Small intestine (tissue), 7 donors: ENCODE measurements around the gene EEF1A1. TPM values are rescaled to one million over a fixed set of nuclear protein-coding genes. Genes with fewer than 3 reads are reported as not detected.
A peak's percentile ranks its signal among the peaks of the same experiment; 100 is the strongest.
"Not testable (repeated sequence)": the region's sequence is repeated elsewhere in the genome, so short reads cannot be mapped to it uniquely, and the experiment has no call there.

Experiments used
- DNase-seq, 2 donors: peaks; one replicate each; pipeline versions ENCODE4 v3.0.0 to v3.0.0-alpha.2; 2013
- FAIRE-seq: peaks from 2 replicates; lab custom pipeline; 2012; peaks lifted over from hg19 to GRCh38; lab: Jason Lieb, UNC
- H3K27ac ChIP-seq, 3 donors: one replicate each; pipeline ENCODE4 v1.5.1; 2013; ENCODE audit warnings: low read length in 2 of 3, mild to moderate bottlenecking in 2 of 3, control low read depth in 1 of 3, inconsistent platforms in 1 of 3, low read depth in 1 of 3, moderate library complexity in 1 of 3
- H3K27me3 ChIP-seq, 3 donors: one replicate each; pipeline ENCODE4 v1.6.1; 2013; ENCODE audit warnings: low read length in 3 of 3, inconsistent platforms in 1 of 3; ENCODE audit not compliant: control insufficient read depth in 3 of 3, insufficient read depth in 3 of 3
- H3K36me3 ChIP-seq, 3 donors: one replicate each; pipeline ENCODE4 v1.6.1; 2013; ENCODE audit warnings: low read length in 3 of 3, inconsistent platforms in 1 of 3, low read depth in 1 of 3, mild to moderate bottlenecking in 1 of 3, moderate library complexity in 1 of 3; ENCODE audit not compliant: control insufficient read depth in 3 of 3, insufficient read depth in 2 of 3
- H3K4me1 ChIP-seq, 3 donors: one replicate each; pipeline ENCODE4 v1.6.1; 2013; ENCODE audit warnings: low read length in 2 of 3, inconsistent platforms in 1 of 3, low read depth in 1 of 3, mild to moderate bottlenecking in 1 of 3, moderate library complexity in 1 of 3; ENCODE audit not compliant: control insufficient read depth in 3 of 3, insufficient read depth in 2 of 3
- H3K4me3 ChIP-seq, 3 donors: one replicate each; pipeline ENCODE4 v1.5.1; 2013; ENCODE audit warnings: low read length in 3 of 3, control low read depth in 1 of 3, inconsistent platforms in 1 of 3, low read depth in 1 of 3, mild to moderate bottlenecking in 1 of 3, moderate library complexity in 1 of 3
- H3K9me3 ChIP-seq, 2 donors: one replicate each; pipeline ENCODE4 v1.6.1; 2013; ENCODE audit warnings: low read depth in 1 of 2, low read length in 1 of 2; ENCODE audit not compliant: control insufficient read depth in 2 of 2, insufficient read depth in 1 of 2
- WGBS, 3 donors: extraction: QIAGEN DNeasy Blood & Tissue Kit; methylation state at CpG; one replicate each; pipeline ENCODE4 v1.1.7; 2013; 5-methylcytosine and 5-hydroxymethylcytosine counted together
- polyA plus RNA-seq, 4 donors: library from polyadenylated mRNA; stranded (reverse) in 3 of 4; unstranded in 1 of 4; fragments of 200-250 nt in 3 of 4; fragments of 120-200 nt in 1 of 4; gene quantifications; one replicate each; pipeline versions ENCODE4 v1.2.1 to v1.2.3, GENCODE V29; 2013
- donor health status: healthy with polysubstance abuse.
- donor health status: control.
- donor health status: control.
- donor health status: Bipolar disorder and iron deficiency.
- donor health status: healthy.

The EEF1A1 gene
- polyA plus RNA-seq, 4 donors = 6,538 to 18,065 (median 11,106) TPM

GRCh38 chr6:73518100-73518981 is 2.5 kb downstream of the EEF1A1 start:
- not testable (repeated sequence) for H3K27me3 ChIP-seq, H3K4me1 ChIP-seq, FAIRE-seq, H3K9me3 ChIP-seq, DNase-seq
- WGBS, 3 donors = 9 to 20% (median 10%) methylated on average over 13 to 16 of the region's 19 CpGs
- Histone ChIP-seq H3K36me3 (peaks cover 6 to 44% (median 11%) of the 10 kb centered on the region in 3 donors), H3K4me3 (peak overlapping the region in 2 of 3 donors; percentile 94 to 99), H3K27ac (peak overlapping the region; percentile 20 to 61 (median 39))

GRCh38 chr6:73516514-73517489 is 4.0 kb downstream of the EEF1A1 start:
- H3K9me3 ChIP-seq = no peaks in the 10 kb centered on the region
- H3K27ac ChIP-seq = peak overlapping the region; percentile 12 to 74 (median 48)
- FAIRE-seq (no peak), DNase-seq (peak in 1 of 2 donors; percentile 22)
- peaks cover 6 to 47% (median 11%) of the 10 kb centered on the region in 3 donors for H3K36me3 ChIP-seq
- H3K4me1 ChIP-seq = peaks cover 0 to 5% (median 0%) of the 10 kb centered on the region in 3 donors
- 50 to 58% (median 57%) methylated on average over 4 of the region's 4 CpGs for WGBS, 3 donors
- H3K27me3 ChIP-seq = no peaks in the 10 kb centered on the region
- peak overlapping the region in 1 of 3 donors; percentile 19 for H3K4me3 ChIP-seq

GRCh38 chr6:73515204-73515655 is 5.6 kb downstream of the EEF1A1 start:
- Histone ChIP-seq H3K9me3 (no peaks in the 10 kb centered on the region), H3K27me3 (no peaks in the 10 kb centered on the region), H3K4me3 (no peak overlapping the region), H3K4me1 (peaks cover 0 to 5% (median 0%) of the 10 kb centered on the region in 3 donors), H3K27ac (peak overlapping the region in 2 of 3 donors; percentile 11 to 85), H3K36me3 (peaks cover 6 to 44% (median 11%) of the 10 kb centered on the region in 3 donors)
- no peak for DNase-seq
- FAIRE-seq = no peak
- 27 to 32% (median 31%) methylated on average over 4 of the region's 4 CpGs for WGBS, 3 donors

GRCh38 chr6:73514746-73515110 is 6.1 kb downstream of the EEF1A1 start:
- 28 to 43% (median 30%) methylated on average over 3 of the region's 3 CpGs for WGBS, 3 donors
- no peak for DNase-seq

GRCh38 chr6:73513496-73513854 is 7.4 kb downstream of the EEF1A1 start:
- H3K27me3 ChIP-seq = no peaks in the 10 kb centered on the region
- WGBS, 3 donors = 56 to 68% (median 59%) methylated on average over 3 of the region's 3 CpGs
- H3K4me3 ChIP-seq = no peak overlapping the region
- no peaks in the 10 kb centered on the region for H3K9me3 ChIP-seq
- FAIRE-seq (no peak), DNase-seq (no peak)
- H3K4me1 ChIP-seq = peaks cover 0 to 5% (median 0%) of the 10 kb centered on the region in 3 donors
- peaks cover 6 to 34% (median 11%) of the 10 kb centered on the region in 3 donors for H3K36me3 ChIP-seq
- H3K27ac ChIP-seq = no peak overlapping the region

More at GRCh38 chr6:73514746-73515110, 6.1 kb downstream of the EEF1A1 start:
- H3K4me3 ChIP-seq = no peak overlapping the region
- H3K27me3 ChIP-seq = no peaks in the 10 kb centered on the region
- FAIRE-seq = no peak
- peaks cover 0 to 5% (median 0%) of the 10 kb centered on the region in 3 donors for H3K4me1 ChIP-seq
- no peak overlapping the region for H3K27ac ChIP-seq
- no peaks in the 10 kb centered on the region for H3K9me3 ChIP-seq
- peaks cover 6 to 39% (median 11%) of the 10 kb centered on the region in 3 donors for H3K36me3 ChIP-seq

- no peak for DNase-seq
- H3K27me3 ChIP-seq = no peaks in the 10 kb centered on the region
- WGBS, 3 donors = 84 to 91% (median 90%) methylated on average over 7 of the region's 7 CpGs
- peaks cover 5 to 25% (median 6%) of the 10 kb centered on the region in 3 donors for H3K36me3 ChIP-seq
- H3K9me3 ChIP-seq = no peaks in the 10 kb centered on the region
- FAIRE-seq = no peak
- H3K4me3 ChIP-seq = no peak overlapping the region
- H3K4me1 ChIP-seq = no peaks in the 10 kb centered on the region
- no peak overlapping the region for H3K27ac ChIP-seq
These were observed 9.0 kb downstream of the EEF1A1 start for GRCh38 chr6:73511796-73512195.

GRCh38 chr6:73509851-73510250 is 11.0 kb downstream of the EEF1A1 start:
- DNase-seq = no peak
- Histone ChIP-seq H3K4me1 (no peaks in the 10 kb centered on the region), H3K4me3 (no peak overlapping the region), H3K27ac (no peak overlapping the region), H3K27me3 (no peaks in the 10 kb centered on the region), H3K9me3 (peaks cover 0 to 5% of the 10 kb centered on the region in 2 donors), H3K36me3 (peaks cover 0 to 16% (median 2%) of the 10 kb centered on the region in 3 donors)
- WGBS, 3 donors = 39 to 81% (median 68%) methylated on average over 1 of the region's 1 CpG
- FAIRE-seq = no peak

- WGBS, 3 donors = 23 to 48% (median 35%) methylated on average over 1 of the region's 1 CpG
- Histone ChIP-seq H3K4me1 (no peaks in the 10 kb centered on the region), H3K4me3 (no peak overlapping the region), H3K9me3 (peaks cover 0 to 5% of the 10 kb centered on the region in 2 donors), H3K27ac (no peak overlapping the region), H3K27me3 (no peaks in the 10 kb centered on the region), H3K36me3 (peaks cover 0 to 16% (median 0%) of the 10 kb centered on the region in 3 donors)
- FAIRE-seq (no peak), DNase-seq (no peak)
These were observed 12.1 kb downstream of the EEF1A1 start for GRCh38 chr6:73508776-73509175.
